Myocyte (in vitro differentiated cells): ENCODE data around the gene RANBP9. TPM values are rescaled to one million over a fixed set of nuclear protein-coding genes. Genes with fewer than 3 reads are reported as not detected.

Source experiments
- DNase-seq: peaks from one replicate; pipeline ENCODE4 v3.0.0-alpha.2; 2012; ENCODE audit warnings: low read depth
- total RNA-seq: library from RNA; depleted of rRNA; stranded (reverse); fragments of >200 nt; gene quantifications from 2 replicates; pipeline ENCODE4 v1.2.3, GENCODE V29; 2014

The RANBP9 gene
- total RNA-seq, 1 donor from 2014 or later = 38.3 TPM

DNA sequence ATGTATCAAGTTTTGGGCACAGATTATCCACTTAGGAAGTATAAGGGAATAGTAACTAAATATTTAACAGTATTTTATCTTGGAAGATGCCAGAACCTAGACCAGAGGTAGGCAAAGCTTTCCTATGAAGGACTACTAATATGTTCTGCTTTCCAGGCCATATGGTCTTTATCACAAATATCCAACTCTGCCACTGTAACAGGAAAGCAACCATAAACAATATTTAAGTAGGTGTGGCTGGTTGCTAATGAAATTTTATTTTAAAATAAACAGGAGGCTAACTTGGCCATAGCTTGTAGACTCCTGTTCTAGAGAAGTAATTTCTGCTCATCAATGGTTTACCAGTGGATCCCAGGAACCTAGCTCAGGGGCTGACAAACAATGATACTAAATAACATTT is 57.1 kb downstream of the RANBP9 start:
- DNase-seq = no peak

DNA sequence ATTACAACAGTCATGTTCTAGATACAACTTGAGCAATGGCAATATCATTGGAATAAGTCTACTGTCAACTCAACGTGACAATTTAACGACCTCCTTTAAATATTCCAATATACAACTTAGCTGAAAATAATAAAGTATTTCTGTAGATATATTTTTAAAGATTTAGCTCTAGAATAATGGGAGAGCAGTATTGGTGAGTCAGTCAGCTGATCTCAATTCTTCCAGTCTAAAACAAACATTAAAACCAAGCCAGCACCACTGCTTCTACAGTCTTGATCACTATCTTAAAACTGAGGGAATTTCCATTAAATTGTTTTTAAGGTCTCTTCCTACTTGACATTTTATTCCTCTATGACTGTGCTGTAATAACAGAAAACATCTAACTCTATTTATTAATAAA is 58.3 kb downstream of the RANBP9 start:
- no peak for DNase-seq

DNA sequence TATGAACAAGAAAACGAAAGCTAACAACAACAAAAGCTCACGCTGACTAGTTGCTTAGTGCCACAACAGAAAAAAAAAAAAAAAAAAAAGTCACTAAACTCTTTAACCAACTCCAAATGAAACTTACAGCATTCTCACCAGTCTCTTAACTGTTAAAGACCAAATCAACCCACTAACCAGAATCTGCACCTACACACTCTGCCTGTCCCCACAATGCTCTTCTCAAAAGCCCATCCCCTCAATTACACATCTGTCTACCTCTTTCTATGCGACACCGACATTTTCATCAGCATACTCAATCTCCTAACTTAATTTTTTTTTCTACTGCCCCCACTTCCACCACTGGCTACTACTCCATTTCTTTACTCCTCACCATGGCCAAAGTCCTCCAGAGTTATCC is 62.2 kb downstream of the RANBP9 start:
- DNase-seq = no peak

DNA sequence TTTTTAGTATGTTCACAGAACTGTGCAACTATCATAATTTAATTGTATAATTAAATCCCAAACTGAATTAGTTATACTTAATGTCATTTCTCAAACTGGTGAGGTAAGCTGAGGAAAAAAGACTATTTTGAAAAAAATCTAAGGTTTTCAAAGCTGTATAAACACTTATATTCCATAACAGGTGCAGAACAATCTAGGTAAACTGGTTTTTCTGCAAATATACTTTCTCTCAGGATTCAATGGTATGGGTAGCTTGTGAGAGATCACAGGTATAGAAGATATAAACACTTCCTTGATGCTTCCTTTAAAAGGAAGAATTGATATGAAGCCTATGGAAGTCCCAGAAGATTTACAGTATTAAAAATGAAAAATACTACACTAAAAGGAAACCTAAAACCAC is 62.8 kb downstream of the RANBP9 start:
- no peak for DNase-seq

DNA sequence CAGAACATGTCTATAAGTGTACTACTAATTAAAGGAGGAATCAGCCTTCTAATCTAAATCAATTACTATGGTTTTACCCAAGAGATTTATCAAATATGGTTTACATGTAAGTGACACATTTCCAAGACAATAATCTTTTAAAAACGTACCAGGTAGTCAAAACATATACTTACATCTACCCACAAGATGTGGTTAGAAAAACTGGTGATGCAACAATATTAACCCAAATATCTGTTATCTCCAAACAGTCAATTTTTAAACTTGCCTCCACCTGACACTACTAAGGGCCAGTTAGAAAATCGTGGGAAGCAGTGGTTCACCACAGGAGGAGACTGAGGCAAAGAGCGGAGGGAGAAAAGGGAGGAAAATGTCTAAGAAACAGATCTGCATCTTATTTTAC is 68.5 kb downstream of the RANBP9 start:
- DNase-seq = no peak

DNA sequence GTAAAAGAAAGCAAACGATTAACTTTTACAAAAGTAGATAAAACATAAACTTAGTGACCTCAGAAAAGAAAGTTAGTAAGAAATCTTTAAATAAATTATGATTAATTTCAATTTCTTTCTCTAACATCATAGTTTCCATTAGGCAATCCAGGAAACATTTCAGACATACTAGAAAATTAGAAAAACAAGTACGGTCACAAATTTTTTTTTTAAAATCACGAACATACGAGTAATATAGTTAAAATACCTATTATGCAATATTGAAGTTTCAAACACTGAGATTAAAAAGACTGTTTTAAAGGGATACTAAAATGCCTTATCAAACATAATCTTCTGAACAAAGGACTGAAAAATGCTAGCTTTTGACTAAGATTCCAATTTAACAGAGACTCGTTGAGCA is 70.3 kb downstream of the RANBP9 start:
- no peak for DNase-seq

DNA sequence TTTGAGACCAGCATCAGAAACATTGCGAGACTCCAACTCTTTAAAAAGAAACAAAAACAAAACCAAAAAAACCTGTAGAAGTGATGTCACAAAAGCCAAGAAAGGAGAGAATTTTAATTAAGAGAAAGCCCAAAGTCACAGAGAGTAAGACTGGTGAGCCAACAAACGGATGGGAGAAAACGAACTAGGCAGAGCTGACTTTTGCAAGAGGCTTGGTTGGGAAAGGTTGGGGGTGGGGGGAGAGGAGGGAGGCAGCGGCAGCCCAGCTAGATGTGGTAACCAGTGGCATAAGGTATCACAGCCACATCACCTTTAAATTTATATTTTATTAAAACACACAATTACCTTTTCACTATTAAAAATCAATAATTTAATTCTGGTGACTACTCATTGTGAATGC is 73.0 kb downstream of the RANBP9 start:
- no peak for DNase-seq

DNA sequence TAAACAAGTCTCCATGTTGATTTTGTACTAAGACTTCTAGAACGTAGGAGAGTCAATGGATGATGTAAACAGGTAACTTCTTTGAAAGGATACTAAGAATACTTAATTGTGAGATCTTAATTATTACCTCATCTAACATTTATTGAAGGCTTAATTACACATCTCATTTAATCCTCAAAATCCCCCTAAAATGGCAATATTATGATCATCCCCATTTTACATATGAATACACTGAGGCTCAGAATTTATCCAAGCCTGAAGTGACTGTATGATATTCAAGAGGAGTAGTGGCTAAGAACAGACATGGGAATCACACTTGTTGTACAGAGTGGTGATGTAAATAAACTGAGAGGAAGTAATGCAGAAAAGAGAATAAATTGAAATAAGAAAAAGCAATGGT is 73.6 kb downstream of the RANBP9 start:
- no peak for DNase-seq

DNA sequence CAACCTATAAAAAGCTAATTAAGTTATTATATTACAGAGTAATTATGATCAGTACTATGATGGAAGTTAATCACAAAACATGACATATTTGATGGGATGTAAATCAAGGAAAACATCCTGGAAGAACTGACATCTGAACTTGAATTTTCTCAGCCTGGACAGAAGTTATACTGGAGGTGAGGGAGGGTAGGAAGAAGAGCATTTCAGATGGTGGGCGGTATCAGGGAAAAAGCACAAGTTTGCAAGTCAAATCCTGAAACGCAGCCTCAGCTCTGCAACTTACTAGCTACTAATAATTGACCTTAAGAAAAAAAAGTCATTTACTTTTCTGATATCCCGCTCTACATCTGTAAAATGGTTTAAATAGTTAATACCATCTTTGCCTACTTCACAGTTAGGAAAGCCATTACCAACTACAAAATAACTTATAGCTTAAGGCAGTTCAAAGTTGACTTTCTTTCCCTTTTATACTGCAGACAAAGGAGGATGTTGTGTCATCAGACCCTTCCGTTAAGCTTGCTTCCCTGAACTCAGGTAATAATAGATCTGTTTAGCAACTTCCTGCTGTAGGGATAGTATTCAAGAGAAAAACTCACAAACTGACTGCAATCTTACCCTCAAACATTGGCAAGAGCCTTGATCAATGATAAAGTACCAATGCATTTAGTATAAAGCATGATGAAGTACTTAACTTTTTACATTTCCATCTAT is 75.5 kb downstream of the RANBP9 start:
- no peak for DNase-seq

DNA sequence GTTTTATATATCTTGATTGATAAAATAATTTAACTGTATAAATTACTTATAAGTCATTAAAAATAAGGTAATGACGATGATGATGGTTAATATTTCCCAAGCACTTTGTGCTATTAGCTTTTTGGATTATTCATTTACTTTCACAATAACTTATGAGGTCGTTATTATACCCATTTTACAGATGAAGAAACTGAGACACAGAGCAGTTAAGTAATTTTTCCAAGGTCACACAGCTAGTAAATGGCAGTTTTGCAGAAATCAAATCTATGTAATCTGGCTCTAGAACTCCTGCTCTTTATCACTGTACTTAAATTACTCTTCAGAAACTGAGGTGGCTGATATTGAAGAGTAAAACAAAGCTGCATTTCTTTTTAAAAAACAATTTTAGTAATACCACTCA is 78.3 kb downstream of the RANBP9 start:
- no peak for DNase-seq

DNA sequence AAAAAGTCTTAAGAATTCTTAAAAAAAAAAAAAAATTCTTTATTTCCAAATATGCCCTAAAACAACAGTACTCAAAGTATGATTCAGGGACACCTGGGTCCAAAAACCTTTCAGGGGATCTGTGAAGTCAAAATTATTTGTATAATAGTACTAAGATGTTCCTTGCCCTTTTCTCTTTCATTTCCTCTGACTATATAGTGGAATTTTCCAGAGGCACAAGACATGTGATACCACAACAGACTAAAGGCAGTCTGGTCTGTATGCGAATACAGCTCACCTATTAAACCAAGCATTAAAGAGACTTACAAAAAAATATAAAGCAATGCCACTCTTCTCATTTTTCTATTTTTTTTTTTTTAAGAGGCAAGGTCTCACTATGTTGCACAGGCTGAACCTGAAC is 81.1 kb downstream of the RANBP9 start:
- no peak for DNase-seq

DNA sequence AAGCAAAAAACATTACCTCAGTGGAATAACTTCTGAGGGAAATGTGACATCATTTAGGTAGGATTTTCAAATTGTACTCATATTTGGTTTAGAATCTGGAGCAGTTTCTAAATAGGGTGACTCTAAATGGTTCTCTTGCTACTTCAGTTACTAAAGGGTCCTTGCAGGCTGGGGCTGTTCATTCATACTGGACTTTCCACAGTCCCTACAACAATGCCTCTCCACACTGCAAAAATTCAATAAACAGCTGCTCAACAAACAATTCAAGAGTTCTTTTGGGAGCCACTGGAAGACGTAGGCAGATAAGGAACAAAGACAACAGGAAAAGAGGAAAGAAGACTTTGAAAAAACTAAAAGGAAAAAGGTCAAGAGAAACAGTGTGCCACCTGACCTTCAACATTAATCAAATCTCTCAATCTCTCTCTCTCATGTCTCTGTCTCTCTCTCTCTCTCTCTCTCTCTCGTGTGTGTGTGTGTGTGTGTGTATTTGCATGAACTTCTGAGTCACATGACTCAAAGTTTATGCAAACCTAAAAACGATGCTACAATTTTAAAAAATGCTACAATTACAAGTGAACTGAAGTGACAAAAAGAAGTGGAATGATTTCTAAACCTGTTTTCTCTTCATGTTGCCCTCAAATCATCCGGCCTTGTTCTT is 82.0 kb downstream of the RANBP9 start:
- no peak for DNase-seq

DNA sequence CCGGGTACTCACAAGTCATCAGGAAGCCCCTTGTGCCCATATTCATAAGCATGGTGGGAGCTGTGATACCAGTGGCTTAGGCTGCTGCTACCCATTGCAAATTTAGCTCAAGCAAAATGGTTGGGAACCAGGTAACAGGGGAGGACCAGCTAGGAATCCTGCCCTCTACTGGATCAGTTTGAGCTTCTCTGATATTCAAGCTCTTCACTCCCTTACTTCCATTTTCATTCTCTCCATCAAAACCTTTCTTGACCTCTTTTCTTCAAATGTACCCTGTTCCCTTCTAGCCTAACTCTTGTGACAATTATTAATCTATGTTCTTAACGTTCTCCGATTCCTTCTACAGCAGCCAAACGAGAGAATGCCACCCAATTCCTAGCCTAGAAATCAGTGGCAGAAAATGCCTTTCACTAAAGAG is 86.8 kb downstream of the RANBP9 start:
- DNase-seq = peak; percentile 36

DNA sequence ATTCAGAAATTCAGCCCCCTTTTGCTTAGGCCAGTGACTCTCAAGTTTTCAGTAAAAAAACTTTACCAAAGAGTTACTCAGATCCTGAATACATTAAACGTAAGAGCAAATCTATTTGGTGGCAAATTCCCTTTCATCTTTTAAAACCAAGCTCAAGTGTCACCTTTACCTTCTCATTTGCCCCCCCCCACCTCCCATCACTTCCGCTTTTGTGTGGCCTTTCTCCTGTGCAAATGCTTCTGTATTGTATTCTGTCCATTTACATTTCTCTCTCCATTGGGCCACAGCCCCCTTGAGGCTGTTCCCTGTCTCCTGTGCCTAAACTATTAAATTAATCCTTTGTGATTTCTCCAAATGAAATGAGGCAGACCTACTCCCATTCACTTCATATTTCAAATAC is 94.6 kb downstream of the RANBP9 start:
- DNase-seq = no peak

DNA sequence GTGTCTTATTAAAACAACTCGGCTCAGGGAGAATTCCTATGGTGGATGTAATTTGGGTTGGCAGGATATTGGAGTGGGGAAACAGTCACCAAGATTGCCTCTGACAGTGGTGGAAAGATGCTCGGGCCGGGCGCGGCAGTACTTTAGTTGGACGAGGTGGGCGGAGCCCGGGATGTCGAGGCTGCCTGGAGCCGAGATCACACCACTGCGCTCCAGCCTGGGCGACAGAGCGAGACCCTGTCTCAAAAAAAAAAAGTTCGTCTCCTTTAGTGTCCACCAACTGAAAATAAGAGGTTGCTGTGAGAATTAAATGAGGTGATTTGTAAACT is 95.9 kb downstream of the RANBP9 start:
- peak; percentile 54 for DNase-seq

DNA sequence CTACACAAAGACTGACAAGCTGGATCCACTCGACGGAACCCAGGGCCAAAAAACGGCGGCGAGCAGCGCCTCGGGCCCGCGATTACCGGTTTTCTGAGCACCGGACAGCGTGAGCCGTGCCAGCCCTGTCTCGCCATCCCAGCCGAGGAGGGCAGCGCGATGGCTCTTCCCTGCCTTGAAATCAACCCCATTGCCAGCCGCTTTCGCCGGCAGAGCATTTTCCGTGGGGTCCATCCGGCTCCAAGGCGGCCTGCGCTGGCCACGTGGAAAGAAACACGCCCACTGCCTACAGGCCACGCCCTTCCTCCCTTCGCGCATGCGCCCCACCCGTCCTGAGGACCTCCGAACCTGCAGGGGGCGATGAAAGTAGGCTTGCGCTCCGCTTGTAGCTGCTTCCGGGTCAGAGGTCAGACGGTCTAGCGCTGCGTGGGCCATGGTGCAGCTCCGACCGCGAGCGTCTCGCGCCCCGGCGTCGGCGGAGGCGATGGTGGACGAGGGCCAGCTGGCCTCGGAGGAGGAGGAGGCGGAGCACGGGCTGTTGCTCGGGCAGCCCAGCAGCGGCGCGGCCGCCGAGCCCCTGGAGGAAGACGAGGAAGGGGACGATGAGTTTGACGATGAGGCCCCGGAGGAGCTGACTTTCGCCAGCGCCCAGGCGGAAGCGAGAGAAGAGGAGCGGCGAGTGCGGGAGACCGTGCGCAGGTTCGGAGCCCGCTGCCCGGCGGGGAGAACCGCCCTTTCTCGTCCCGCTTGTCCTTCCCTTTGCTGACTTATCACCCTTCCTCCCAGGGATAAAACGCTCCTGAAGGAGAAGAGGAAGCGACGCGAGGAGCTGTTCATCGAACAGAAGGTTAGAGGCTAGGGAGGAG is 96.5 kb downstream of the RANBP9 start, which contains the start of gene NOL7:
TSS of gene NOL7 (plus strand) at position 410 of the 866 bp plus-strand sequence. CDS start at position 434, 24 bp downstream.
- peak; percentile 99 for DNase-seq

DNA sequence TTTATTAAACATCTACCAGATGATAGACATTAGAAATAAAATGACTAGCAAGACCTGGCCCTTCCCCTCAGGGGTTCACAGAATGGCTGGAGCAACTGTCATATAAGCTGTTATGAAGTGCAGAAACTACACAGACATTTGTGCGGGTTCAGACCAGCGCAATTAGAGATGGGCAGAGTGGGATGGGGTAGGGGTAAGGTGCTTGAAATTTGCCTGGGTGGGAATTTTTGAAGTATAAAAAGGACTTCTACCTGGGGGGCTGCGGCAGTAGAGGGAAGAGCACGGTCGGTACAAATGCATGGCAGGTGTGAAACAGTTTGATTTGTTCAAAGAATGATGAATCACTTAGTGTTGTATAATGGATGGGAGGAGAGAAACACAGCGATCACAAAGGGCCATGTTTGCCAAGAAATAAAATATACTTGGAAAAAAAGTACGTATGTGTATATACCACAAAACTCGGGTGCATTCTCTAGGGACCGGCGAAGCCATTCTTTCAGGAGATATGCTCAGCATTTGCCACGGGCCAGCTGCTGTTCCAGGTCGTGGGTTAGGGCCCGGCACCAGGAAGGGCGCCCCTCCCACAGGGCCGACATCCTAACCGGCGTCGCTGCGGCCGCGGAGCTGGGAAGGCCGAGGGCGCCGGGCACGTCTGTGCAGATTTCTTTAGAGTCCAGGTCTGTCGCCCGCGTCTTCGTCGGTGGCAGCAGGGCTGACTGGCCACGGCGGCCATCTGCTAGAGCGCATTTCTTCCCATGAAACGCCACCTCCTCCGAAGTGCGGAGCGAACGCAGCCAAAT is 97.3 kb downstream of the RANBP9 start:
- peak; percentile 77 for DNase-seq

DNA sequence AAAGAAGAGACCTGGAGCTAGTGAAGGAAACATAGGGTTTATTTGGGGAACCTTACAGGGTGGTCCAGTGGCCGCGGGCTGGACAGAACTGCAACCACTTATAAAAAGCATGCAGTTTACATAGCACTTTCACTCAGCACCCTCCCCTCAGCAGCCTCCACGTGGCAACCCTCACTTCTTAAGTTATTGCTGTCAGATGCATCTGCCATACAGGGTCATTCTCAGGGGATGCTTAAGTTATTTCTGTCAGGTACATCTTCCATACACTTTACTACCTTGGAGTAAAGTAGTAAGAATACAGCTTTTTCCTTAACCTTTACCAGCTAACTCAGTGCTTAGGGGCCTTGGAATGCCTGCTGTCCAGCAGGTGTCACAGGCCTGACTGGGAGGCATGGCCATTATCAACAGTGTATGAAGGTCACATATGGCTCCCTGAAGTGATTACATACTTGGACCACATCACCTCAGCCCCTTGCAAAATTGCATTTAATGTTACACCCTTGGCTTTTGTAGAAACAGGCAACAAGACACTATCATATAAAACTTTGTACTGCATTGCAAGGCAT is 98.5 kb downstream of the RANBP9 start:
- DNase-seq = no peak

DNA sequence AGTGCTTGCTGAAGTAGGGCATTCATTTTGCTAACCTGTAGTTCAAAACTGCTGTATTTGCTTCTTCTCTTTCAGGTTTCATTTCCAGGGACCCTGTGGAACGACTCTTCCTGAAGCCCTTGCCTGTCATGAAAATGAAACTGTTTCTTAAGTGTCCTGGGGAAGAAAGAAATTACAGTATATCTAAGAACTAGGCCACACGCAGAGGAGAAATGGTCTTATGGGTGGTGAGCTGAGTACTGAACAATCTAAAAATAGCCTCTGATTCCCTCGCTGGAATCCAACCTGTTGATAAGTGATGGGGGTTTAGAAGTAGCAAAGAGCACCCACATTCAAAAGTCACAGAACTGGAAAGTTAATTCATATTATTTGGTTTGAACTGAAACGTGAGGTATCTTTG is 99.9 kb downstream of the RANBP9 start:
- peak; percentile 17 for DNase-seq

DNA sequence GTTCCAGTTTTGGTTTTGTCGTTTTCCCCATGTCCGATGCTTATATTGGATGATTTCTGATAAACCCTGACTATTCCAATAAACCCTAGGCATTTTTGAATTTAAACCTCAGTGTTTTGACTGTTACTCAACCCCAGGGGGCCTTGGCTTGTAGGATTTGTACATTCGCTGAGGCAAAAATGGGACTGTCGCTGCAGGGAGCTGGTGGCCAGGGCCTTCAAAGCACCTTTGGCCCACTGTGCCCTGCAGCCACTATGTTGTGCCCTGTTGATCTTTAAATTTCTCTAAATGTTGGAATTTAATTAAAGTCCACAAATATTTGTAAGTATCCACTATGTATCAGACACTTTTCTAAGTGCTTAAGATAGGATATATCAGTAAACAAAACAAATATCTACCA is 106.0 kb downstream of the RANBP9 start:
- DNase-seq = no peak
